SU-DHL-6 (cell line): ENCODE data around the gene BCAS3.

Experiments used
- H2AFZ ChIP-seq: fragments of 200-600 bp; sonication (generic); 2 replicates; pipeline ENCODE4 v1.6.1; 2014; ENCODE audit warnings: low read depth, mild to moderate bottlenecking, moderate library complexity, mixed read lengths, antibody characterized with exemption, low read length; ENCODE audit not compliant: severe bottlenecking
- H3F3A ChIP-seq: fragments of 200-600 bp; shearing (Covaris generic); 2 replicates; pipeline ENCODE4 v1.6.0; 2016; ENCODE audit warnings: antibody characterized with exemption, mild to moderate bottlenecking; ENCODE audit not compliant: insufficient read depth
- H3K27ac ChIP-seq: fragments of 200-600 bp; sonication (generic); 2 replicates; pipeline ENCODE4 v1.5.1; 2016; ENCODE audit warnings: low read depth, mild to moderate bottlenecking, low read length, moderate library complexity, mixed read lengths
- H3K27me3 ChIP-seq: fragments of 200-600 bp; sonication (generic), shearing (Covaris generic); 2 replicates; pipeline ENCODE4 v1.6.0; 2014; ENCODE audit warnings: mild to moderate bottlenecking, low read length
- H3K36me3 ChIP-seq: fragments of 200-600 bp; sonication (generic); 2 replicates; pipeline ENCODE4 v1.6.1; 2014; ENCODE audit warnings: mild to moderate bottlenecking, low read length, mixed read lengths
- H3K4me2 ChIP-seq: fragments of 300-600, 200-600 bp; shearing (Covaris generic), sonication (generic); 2 replicates; pipeline ENCODE4 v1.6.0; 2014; ENCODE audit warnings: low read length, low read depth, mild to moderate bottlenecking; ENCODE audit not compliant: poor library complexity, severe bottlenecking
- H3K4me3 ChIP-seq: fragments of 200-600 bp; sonication (generic); 2 replicates; pipeline ENCODE4 v1.5.1; 2014; ENCODE audit warnings: antibody characterized with exemption, low read length, mild to moderate bottlenecking, mixed read lengths; ENCODE audit not compliant: insufficient read depth, poor library complexity, severe bottlenecking
- H3K79me2 ChIP-seq: fragments of 200-600 bp; sonication (generic); 2 replicates; pipeline ENCODE4 v1.6.1; 2014; ENCODE audit warnings: mild to moderate bottlenecking, low read length, moderate library complexity; ENCODE audit not compliant: insufficient read depth
- H3K9ac ChIP-seq: fragments of 200-600 bp; sonication (generic); 2 replicates; pipeline ENCODE4 v1.7.0; 2014; ENCODE audit warnings: mild to moderate bottlenecking, low read length
- H3K9me2 ChIP-seq: fragments of 200-600 bp; sonication (generic); replicated peaks from 2 replicates; pipeline ENCODE4 v1.6.1; 2014; ENCODE audit warnings: low read length; ENCODE audit not compliant: insufficient read depth
- H3K9me3 ChIP-seq: fragments of 200-600 bp; sonication (generic); 2 replicates; pipeline ENCODE4 v1.6.1; 2014; ENCODE audit warnings: low read length, mixed read lengths; ENCODE audit not compliant: insufficient read depth
- H4K20me1 ChIP-seq: fragments of 200-600 bp; sonication (generic); 2 replicates; pipeline ENCODE4 v1.6.1; 2014; ENCODE audit warnings: low read depth, mild to moderate bottlenecking, antibody characterized with exemption, low read length, moderate library complexity, mixed read lengths
- EZH2phosphoT487 ChIP-seq: fragments of 200-600 bp; sonication (generic), shearing (Covaris generic); conservative IDR thresholded peaks from 2 replicates; pipeline ENCODE4 v1.6.1; 2018; ENCODE audit warnings: mild to moderate bottlenecking, antibody characterized with exemption, low read length, moderate library complexity, mixed read lengths
- TF ChIP-seq, protein P1 (sequence below): fragments of 200-600 bp; sonication (generic); IDR thresholded peaks from one replicate; pipeline ENCODE4 v1.5.1; 2017; ENCODE audit warnings: antibody characterized with exemption, mild to moderate bottlenecking, low read length, moderate library complexity; ENCODE audit not compliant: insufficient read depth, poor library complexity, severe bottlenecking

Gene BCAS3

DNA sequence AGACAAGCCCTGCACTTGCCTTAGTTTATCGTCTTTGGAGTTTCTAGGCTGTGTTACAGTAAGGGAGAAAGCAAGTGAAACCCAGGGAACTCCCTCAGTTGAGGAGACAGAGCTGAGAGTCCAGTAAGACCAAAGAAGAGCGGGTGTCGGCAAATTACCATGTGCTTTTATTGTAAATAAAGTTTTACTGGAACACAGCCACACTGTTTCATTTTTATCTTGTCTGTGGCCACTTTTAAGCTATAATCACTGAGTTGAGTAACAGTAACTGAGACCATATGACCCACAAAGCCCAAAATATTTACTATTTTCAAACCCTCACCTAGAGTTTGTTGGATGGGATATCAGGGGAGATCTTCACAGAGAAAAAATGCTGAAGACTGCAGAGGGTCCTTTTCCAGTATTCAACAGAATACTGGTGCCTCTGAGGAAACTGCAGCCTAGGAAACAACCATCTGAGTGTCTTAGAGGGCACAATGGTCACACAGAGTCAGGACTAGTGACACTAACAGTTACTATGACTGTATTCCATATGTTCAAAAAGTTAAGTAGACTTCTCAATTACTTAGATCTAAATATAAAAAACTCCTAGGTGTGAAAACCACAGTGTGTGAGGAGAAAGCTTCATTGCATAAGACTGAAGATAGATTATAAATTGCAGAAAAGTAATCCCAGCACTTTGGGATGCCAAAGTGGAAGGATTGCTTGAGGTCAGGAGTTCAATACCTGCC lies 370.9 kb downstream of the BCAS3 start:
- H2AFZ ChIP-seq: no peak overlapping the region
- no peak overlapping the region for H3K4me3 ChIP-seq
- H3K27me3 ChIP-seq: no peaks in the 10 kb centered on the region
- TF ChIP-seq, protein P1, sequence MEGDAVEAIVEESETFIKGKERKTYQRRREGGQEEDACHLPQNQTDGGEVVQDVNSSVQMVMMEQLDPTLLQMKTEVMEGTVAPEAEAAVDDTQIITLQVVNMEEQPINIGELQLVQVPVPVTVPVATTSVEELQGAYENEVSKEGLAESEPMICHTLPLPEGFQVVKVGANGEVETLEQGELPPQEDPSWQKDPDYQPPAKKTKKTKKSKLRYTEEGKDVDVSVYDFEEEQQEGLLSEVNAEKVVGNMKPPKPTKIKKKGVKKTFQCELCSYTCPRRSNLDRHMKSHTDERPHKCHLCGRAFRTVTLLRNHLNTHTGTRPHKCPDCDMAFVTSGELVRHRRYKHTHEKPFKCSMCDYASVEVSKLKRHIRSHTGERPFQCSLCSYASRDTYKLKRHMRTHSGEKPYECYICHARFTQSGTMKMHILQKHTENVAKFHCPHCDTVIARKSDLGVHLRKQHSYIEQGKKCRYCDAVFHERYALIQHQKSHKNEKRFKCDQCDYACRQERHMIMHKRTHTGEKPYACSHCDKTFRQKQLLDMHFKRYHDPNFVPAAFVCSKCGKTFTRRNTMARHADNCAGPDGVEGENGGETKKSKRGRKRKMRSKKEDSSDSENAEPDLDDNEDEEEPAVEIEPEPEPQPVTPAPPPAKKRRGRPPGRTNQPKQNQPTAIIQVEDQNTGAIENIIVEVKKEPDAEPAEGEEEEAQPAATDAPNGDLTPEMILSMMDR: no peak
- no peak for TF ChIP-seq EZH2phosphoT487
- H3K4me2 ChIP-seq: no peak overlapping the region
- H3K9me2 ChIP-seq: no peaks in the 10 kb centered on the region
- H3F3A ChIP-seq: no peaks in the 10 kb centered on the region
- no peak overlapping the region for H3K9ac ChIP-seq
- no peaks in the 10 kb centered on the region for H3K79me2 ChIP-seq
- no peaks in the 10 kb centered on the region for H3K36me3 ChIP-seq
- H4K20me1 ChIP-seq: no peaks in the 10 kb centered on the region
- no peaks in the 10 kb centered on the region for H3K9me3 ChIP-seq
- H3K27ac ChIP-seq: no peak overlapping the region

DNA sequence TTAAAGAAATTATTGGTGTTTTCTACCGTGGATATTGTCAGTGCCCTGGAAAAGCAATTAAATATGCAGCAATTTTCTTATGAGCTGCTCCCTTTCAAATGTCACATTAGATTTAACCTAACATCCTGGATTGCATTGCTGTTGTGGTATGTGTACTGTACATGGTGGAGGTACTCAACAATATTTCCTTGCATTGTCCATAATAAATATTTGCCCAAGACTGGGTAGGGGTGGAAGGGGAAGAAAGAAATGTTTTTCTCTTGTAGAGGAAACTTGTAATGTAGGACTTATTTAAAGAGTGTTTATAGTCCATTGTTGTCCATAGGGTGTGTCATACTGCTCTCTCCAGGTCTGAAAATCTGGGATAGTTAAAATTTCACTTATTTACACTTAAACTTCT lies 375.8 kb downstream of the BCAS3 start:
- no peaks in the 10 kb centered on the region for H3F3A ChIP-seq
- no peaks in the 10 kb centered on the region for H3K9me2 ChIP-seq
- no peaks in the 10 kb centered on the region for H3K27me3 ChIP-seq
- H3K27ac ChIP-seq: no peak overlapping the region
- no peaks in the 10 kb centered on the region for H3K36me3 ChIP-seq
- H4K20me1 ChIP-seq: no peaks in the 10 kb centered on the region
- H3K9ac ChIP-seq: no peak overlapping the region
- no peaks in the 10 kb centered on the region for H3K9me3 ChIP-seq
- no peak overlapping the region for H3K4me2 ChIP-seq
- no peak overlapping the region for H3K4me3 ChIP-seq
- no peaks in the 10 kb centered on the region for H3K79me2 ChIP-seq
- no peak overlapping the region for H2AFZ ChIP-seq
- TF ChIP-seq EZH2phosphoT487: no peak
- TF ChIP-seq, protein P1: no peak

DNA sequence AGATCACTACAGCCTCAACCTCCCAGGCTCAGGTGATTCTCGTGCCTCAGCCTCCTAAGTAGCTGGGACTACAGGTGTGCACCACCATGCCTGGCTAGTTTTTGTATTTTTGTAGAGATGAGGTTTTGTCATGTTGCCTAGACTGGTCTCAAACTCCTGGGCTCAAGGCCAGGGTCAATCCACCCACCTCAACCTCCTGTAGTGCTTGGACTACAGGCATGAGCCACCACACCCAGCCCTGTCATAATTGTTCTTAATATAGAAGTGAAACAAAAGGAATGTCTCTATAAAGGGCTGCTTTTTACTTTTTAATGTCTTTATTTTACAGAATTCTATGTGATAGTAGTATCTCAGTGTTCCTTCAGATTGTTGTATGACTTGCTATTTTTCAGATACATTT lies 376.8 kb downstream of the BCAS3 start:
- Histone ChIP-seq H4K20me1 (no peaks in the 10 kb centered on the region), H3K27ac (no peak overlapping the region), H3K4me3 (no peak overlapping the region), H3K9me2 (no peaks in the 10 kb centered on the region), H3K4me2 (no peak overlapping the region), H2AFZ (no peak overlapping the region), H3F3A (no peaks in the 10 kb centered on the region), H3K9ac (no peak overlapping the region), H3K79me2 (no peaks in the 10 kb centered on the region), H3K36me3 (no peaks in the 10 kb centered on the region), H3K9me3 (no peaks in the 10 kb centered on the region), H3K27me3 (no peaks in the 10 kb centered on the region)
- TF ChIP-seq, protein P1: no peak
- TF ChIP-seq EZH2phosphoT487: no peak
